ENCODE measurements around the gene CALM1.
"Not testable (repeated sequence)": the region's sequence is repeated elsewhere in the genome, so short reads cannot be mapped to it uniquely, and the experiment has no call there.

Gene CALM1

DNA sequence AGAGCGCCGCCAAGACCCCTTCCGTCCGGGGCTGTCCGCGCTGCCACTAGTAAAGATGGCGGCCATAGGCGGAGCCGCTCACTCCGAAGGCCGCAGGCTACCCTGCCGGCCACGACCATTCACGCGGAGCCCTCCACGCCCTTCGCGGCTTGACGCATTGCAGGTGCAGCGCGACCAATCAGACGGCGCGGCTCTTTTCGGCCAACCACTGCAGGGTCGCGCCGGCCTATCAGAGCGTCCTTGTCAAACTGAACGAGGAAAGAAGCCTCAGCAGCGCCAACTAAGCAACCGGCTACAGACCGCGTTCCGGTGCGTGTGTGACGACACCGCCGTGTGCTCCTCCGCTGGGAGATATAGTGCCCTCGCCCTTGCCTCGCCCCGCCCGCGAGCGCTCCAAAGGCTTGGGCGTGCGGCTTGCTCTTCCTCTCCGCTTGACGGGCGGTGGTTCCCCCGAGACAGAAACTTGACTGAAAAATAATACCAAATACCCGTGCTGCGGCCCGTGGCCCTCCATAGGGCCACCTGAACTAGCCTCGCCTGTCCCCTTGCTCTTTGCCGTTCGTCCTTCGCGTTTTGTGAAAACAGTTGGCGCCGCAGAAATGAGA, 13.6 kb upstream of the CALM1 start:
- peak; percentile 99 for DNase-seq (ENCODE audit: low read depth, low spot score)

DNA sequence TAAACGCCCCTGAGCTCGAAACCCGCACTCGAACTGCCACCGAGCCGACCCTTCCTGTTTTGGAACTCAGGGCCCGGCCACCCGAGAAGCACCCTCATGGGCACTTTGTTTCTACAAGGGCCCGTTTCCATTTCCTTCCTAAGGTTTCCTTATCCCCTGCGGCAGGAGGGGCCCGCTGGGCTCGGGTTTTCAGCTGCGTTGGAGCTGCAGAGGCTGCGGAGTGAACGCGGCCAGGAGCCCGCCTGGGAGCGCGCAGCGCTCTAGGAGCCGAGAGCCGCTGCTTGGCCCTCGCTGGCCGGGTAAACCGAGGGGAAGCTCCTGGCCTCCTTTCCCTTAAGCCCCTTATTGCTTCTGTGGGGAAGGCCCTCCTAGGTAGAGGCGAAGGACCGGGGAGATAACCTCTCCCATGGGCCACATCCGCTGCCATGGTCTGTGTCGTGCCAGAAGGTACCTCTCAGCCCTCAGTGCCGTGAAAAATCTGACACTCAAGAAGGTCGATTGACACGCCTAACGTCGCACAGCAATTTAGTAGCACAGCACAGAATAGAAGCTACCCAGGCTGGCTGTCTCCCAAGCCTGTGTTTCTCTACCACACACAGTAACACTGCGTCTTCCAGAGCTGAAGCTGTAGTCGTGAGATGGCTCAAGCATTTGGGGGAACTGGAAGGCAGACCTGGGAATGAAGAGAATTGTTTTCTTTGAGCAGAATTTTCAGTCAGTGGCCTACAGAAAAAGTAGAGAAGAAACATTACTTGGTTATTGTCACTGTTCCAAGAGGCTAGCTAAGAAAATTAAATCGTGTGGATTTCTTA, 12.9 kb upstream of the CALM1 start:
- DNase-seq (ENCODE audit: low read depth, low spot score), result no peak

DNA sequence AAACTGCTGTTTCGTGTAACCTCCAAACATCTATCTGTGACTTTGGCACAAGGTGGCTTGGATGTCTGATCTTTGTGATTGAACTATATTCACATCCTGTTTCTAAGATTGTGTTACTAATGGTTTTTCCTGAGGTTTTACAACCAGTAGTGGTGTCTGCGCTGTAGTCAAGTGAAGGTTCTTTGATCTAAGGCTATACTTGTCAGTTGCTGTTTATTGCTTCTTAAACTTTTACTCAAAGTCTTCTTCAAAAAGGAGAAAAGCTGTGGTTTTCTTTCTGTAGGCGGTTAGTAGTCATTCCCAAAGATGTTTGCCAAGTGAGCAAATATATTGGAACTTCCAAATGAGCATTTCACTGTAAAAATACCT, 12.3 kb upstream of the CALM1 start:
- no peak for DNase-seq (ENCODE audit: low read depth, low spot score)

DNA sequence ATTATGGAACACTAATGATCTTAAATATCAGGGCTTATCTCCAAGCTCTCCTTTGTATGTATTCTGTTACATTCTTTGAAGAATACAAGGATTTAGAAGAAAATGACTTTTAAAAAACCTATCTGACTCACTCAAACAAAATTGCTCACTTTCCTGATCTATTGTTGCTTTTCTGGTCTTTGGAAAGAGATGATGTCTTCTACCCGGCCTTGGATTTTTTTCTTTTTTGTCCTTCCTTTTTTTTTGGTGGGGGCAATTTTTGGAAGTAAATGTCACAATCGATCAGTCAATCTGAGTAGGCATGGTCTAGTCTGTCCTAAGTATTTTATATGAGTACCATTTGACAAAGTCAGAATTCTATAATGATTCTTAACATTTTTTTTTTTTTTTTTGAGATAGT, 10.5 kb upstream of the CALM1 start:
- no peak for DNase-seq (ENCODE audit: low read depth, low spot score)

DNA sequence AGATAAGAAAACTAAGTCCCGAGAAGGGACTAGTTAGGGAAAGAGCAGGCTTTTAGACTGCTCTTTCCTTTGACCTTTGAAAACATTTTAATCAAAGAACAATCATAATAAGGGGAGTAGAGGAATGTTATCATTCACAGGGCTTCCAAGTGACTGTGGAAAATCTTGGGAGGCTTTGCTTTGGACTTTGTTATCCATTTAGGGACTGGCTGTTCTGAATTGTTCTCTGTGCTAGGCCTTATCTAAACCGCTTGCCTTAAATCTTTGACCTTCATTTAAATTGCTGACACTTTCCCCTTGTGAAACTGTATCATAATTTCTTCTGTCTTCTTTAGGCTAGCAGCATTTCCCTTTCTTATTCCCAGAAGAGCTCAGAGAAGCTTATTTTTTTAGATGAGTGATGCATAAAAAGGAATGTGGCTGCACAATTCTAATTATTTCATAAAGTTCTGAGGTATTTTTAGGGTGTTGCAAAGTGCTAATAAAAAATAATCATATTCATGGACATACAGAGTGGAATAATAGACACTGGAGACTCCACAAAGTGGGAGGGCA, 9.5 kb upstream of the CALM1 start:
- DNase-seq (ENCODE audit: low read depth, low spot score), result no peak

DNA sequence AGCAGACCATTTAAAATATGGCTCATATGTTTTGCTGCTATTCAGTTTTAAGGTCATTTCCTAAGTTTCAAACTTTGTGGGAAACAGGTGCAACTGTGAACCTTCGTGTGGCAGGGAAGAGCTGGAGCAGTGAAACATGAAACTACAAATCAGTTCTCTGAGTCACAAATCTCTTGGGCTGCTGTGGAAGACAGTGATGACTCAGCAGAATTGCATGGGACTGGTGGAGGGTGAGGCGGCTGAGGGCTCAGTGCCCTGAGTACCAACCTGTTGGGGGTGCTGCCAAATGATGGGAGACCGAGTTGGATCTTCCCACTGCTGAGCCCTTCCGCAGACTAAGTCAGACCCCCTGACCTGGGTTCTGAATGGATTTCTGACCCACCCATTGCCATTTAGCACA, 8.4 kb upstream of the CALM1 start:
- DNase-seq (ENCODE audit: low read depth, low spot score), result no peak

- no peak for DNase-seq (ENCODE audit: low read depth, low spot score)
These were observed 7.8 kb upstream of the CALM1 start for GRCh38 chr14:90388982-90389381.

GRCh38 chr14:90393966-90394365, 2.9 kb upstream of the CALM1 start:
- no peak for DNase-seq (ENCODE audit: low read depth, low spot score)

DNA sequence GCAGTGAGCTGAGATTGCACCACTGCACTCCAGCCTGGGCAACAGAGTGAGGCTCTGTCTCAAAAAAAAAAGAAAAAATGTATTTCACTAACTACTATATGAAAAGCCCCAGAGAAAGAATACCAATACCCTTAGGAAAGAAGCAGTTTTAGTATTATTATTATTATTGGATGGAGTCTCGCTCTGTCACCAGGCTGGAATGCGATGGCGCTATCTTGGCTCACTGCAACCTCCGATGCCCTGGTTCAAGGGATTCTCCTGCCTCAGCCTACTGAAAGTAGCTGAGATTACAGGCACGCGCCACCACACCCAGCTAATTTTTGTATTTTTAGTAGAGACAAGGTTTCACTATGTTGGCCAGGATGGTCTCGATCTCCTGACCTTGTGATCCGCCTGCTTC, 2.0 kb upstream of the CALM1 start:
- DNase-seq (ENCODE audit: low read depth, low spot score), result not testable (repeated sequence)

- DNase-seq (ENCODE audit: low read depth, low spot score), result no peak
These were observed 841 bp downstream of the CALM1 start for GRCh38 chr14:90397425-90398314.

DNA sequence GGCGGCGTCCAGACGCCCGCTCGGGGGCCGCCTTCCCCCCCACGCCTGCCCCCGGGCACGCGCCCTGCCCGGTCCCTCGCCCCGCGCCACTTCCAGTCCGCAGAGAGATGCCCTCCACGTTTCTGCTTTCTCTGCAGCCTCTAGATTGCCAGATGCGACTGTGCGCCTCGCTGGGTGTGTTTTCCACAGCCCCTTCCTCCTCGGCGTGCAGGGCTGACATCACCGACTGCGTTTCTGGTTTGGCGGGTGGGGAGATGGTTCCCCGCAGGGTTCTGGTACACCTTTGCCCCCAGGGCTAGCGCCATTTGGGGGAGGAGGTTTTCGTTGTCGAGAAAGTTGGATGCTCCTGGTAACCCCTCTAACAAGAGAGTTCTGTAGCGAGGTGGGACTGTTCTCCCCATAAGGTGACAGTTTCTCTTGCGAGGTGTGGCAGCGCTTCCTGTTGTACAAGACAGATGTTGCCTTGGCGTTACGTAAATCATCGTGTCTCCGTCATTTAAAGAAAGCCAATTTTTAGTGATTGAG, 1.5 kb downstream of the CALM1 start:
- no peak for DNase-seq (ENCODE audit: low read depth, low spot score)

DNA sequence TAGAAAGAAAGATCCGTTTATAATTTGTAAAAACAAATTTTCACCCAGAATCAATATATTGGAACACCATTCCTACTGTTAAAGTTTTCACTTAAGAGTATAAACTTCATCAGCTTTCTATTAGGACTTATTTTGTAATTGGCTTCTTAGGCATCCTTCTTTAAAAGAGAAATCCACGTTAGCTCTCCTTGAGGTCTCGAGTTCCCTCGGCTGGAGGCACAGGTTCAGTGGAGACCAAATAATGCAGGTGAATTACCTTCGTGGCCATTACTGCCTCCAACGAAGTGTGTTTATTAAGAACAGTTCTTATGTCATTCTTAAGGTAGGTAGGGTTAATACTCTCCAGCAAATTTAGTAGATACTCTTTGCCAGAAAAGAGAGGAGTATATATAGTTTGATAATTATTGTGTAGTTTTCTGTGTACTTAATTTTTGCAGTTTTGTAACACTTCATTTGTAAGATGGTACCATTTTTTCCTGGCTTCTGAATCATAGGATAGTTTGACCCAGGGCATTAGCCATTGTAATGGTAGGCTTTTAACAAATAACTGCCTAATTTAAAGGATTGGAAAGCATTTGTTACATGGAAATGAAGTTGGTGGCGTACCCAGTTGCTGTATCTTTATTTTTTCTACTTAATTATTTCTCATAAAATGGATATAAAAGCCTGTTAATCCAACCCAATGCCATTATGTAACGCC, 2.2 kb downstream of the CALM1 start:
- DNase-seq (ENCODE audit: low read depth, low spot score), result no peak

DNA sequence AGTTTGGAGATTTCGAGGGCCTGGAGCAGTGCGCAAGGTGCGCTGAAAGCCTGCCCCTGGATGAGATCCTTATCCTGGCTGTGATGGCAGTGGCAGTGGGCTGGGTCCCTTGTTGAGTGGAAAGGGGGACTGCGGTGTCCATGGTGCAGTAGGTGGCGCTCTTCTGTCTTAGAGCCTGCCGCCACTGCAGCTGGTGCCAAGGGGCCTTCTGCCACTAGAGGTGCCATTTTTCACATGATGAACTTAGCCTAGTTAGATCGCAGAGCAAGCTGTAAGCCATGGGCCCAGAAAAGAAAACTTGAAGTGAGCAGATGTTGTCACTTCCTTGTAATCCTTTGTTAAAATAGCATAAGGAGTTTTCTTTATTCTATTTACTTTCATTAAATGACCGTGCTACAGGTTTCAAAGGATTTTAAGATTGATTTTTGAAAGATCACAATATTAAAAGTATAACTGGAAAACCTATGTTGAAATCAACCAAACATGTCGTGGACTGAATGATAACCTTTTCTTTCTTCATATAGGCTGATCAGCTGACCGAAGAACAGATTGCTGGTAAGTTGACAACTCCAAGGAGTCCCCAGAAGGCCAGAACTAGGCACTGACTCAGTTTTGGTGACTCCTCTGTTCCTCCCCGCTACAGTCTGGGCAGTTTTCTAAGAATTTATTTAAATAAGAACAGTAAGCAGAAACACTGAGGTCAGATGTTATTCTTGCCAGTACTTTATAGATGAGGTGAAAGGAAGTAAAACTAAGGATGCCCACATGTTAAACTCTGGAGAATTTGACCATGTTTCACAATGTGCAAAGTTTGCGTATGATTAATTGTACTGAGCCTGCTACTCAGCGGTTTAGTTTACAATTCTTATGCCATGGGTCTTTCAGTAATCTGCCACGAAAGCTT, 3.0 kb downstream of the CALM1 start:
- peak; percentile 72 for DNase-seq (ENCODE audit: low read depth, low spot score)

GRCh38 chr14:90400904-90401561, 4.2 kb downstream of the CALM1 start:
- DNase-seq (ENCODE audit: low read depth, low spot score), result no peak

DNA sequence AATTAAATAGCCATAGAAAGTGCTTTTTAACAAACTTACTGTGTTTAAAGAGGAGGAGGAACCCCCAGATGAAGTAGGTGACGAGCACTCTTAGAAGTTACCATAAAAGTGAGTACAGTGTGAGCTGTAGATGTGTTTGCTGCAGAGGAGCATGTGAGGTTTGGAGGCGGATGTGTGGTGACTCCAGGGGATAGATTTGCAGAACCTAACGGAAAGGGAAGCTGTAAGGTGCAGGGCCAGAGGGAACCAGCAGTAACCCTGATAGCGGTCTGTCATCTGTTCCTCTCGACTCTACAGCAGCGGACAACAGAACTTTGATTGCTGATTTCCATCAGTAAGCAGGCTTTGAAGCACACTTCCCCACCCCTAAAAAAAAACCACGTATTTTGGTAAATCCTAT, 5.2 kb downstream of the CALM1 start:
- no peak for DNase-seq (ENCODE audit: low read depth, low spot score)

GRCh38 chr14:90403065-90403464, 6.2 kb downstream of the CALM1 start:
- DNase-seq (ENCODE audit: low read depth, low spot score), result no peak

GRCh38 chr14:90405101-90405500, 8.3 kb downstream of the CALM1 start:
- DNase-seq (ENCODE audit: low read depth, low spot score), result no peak

DNA sequence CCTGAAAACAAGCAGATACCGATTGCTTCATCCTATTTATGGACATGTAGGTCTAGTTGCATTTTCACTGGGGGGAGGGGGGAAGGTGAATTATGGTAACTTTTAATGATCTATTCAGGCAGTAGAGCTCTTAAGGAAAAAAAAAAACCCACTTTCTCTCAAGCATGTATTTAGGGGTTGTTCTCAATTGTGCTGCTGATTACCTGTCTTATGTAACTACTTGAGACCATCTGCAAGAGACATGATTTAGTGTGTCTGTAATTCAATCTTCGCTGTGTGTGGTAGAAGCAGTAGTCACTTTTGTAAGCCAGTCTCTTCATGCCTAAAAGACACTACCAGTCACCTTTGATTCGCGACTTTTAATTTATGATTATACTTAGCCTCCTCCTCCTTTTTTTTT, 8.9 kb downstream of the CALM1 start:
- no peak for DNase-seq (ENCODE audit: low read depth, low spot score)

DNA sequence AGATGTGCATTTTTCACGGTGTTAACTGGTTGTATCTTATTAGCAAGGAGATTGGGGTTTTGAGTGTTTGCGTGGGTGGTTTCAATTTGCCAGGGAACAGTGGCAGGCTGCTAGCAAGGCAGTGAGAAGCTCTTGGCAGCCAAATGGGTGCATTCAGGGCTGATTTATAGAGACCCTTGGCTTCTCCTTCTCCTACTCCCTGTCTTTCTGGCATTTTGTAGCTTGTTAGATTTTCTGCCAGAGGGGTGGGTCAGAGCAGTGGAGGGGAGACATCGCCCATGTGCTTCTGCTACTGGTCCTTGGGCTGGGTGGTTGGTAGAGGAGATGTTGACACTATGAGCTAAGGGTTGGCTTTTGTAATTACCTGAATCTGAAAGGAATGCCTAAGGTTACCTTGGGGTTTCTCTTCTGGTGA, 9.6 kb downstream of the CALM1 start:
- DNase-seq (ENCODE audit: low read depth, low spot score), result no peak

GRCh38 chr14:90407230-90407629, 10.4 kb downstream of the CALM1 start:
- no peak for DNase-seq (ENCODE audit: low read depth, low spot score)

Measured in smooth muscle cell of the brain vasculature (primary cell).